ENCODE data around the gene MYO9B. TPM values are rescaled to one million over a fixed set of nuclear protein-coding genes. Genes with fewer than 3 reads are reported as not detected.

The MYO9B gene
- total and polyA plus RNA-seq, 9 of the 15 experiments (the other 6 are each of a cell fraction or from before 2014, with no cell fraction given) = 2.4 to 77.6 (median 23.0) TPM

DNA sequence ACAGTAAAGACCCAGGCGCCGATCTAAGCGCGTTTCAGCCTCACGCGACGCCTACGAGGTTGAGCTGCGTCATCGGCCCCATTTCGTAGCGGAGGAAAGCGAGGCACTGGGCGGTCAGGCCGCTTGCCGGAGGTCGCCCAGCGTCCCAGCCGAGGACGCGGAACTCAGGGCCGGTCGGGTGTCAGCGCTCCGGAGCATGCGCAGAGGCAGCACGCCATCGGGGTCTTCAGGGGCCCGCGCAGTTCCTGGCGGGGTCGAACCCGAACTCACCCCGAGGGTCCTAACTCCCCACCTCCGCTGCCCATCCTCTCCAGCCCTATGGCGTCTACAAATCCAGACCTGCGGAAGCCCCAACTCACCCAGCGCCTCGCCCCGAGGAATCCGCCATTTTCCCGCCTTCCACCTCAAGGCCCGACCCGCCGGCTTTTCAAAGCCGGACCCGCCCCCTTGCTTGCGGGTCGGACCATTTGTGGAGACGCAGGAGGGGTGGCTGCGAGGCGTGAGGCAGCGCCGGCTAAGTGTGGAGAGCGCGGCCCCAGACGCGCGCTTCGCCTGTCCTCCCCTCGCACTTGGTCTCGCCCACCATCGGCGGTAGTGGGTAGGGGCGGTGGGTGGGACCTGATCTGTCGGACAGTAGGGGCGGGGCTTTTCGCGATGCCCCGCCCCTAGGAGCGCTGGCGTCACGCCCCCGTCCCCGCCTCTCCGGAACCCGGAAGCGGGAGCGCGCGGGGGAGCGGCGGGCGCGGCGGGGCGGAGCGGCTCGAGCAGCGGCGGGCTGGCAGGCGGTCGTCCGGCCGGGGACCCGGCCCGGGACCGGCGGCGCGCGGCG lies at the start of gene MYO9B, which contains the start of gene HAUS8 (continued):
- TF ChIP-seq, protein P1, sequence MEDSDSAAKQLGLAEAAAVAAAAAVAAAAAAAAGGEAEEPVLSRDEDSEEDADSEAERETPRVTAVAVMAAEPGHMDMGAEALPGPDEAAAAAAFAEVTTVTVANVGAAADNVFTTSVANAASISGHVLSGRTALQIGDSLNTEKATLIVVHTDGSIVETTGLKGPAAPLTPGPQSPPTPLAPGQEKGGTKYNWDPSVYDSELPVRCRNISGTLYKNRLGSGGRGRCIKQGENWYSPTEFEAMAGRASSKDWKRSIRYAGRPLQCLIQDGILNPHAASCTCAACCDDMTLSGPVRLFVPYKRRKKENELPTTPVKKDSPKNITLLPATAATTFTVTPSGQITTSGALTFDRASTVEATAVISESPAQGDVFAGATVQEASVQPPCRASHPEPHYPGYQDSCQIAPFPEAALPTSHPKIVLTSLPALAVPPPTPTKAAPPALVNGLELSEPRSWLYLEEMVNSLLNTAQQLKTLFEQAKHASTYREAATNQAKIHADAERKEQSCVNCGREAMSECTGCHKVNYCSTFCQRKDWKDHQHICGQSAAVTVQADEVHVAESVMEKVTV (CRISPR knock-in tag; IDR thresholded peaks at IDR 0.05) = no peak
- TF ChIP-seq, protein P2, sequence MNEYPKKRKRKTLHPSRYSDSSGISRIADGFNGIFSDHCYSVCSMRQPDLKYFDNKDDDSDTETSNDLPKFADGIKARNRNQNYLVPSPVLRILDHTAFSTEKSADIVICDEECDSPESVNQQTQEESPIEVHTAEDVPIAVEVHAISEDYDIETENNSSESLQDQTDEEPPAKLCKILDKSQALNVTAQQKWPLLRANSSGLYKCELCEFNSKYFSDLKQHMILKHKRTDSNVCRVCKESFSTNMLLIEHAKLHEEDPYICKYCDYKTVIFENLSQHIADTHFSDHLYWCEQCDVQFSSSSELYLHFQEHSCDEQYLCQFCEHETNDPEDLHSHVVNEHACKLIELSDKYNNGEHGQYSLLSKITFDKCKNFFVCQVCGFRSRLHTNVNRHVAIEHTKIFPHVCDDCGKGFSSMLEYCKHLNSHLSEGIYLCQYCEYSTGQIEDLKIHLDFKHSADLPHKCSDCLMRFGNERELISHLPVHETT (CRISPR knock-in tag; conservative IDR thresholded peaks at IDR 0.05 in 1 of 2, IDR thresholded peaks at IDR 0.05 in 1 of 2) = peak in 1 of 2 experiments; percentile 94; a peak in 2 of 4 replicates
- peak; percentile 51; the same call in 1 of the 2 replicates for TF ChIP-seq NFE2 (IDR thresholded peaks at IDR 0.05; ENCODE audit: low read depth)
- TF ChIP-seq, protein P3, sequence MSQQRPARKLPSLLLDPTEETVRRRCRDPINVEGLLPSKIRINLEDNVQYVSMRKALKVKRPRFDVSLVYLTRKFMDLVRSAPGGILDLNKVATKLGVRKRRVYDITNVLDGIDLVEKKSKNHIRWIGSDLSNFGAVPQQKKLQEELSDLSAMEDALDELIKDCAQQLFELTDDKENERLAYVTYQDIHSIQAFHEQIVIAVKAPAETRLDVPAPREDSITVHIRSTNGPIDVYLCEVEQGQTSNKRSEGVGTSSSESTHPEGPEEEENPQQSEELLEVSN (IDR thresholded peaks at IDR 0.05; ENCODE audit: borderline replicate concordance in 1 of 2, extremely low read depth in 1 of 2, insufficient read depth in 1 of 2, insufficient read length in 1 of 2, low read depth in 1 of 2, low read length in 1 of 2, poor library complexity in 1 of 2, severe bottlenecking in 1 of 2) = peak; percentile 92 to 95
- TF ChIP-seq, protein P4, sequence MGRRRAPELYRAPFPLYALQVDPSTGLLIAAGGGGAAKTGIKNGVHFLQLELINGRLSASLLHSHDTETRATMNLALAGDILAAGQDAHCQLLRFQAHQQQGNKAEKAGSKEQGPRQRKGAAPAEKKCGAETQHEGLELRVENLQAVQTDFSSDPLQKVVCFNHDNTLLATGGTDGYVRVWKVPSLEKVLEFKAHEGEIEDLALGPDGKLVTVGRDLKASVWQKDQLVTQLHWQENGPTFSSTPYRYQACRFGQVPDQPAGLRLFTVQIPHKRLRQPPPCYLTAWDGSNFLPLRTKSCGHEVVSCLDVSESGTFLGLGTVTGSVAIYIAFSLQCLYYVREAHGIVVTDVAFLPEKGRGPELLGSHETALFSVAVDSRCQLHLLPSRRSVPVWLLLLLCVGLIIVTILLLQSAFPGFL (CRISPR knock-in tag; IDR thresholded peaks at IDR 0.05) = 0 out of 2 replicates have a peak, but pooled peaks have one; percentile 27
- TF ChIP-seq SREBF1 (IDR thresholded peaks at IDR 0.05; ENCODE audit: borderline replicate concordance, low read depth, low read length) = peak; percentile 98
- peak; percentile 98 for TF ChIP-seq KLF13 (tag; IDR thresholded peaks at IDR 0.05; ENCODE audit: borderline replicate concordance, low read depth)
- TF ChIP-seq, protein P5, sequence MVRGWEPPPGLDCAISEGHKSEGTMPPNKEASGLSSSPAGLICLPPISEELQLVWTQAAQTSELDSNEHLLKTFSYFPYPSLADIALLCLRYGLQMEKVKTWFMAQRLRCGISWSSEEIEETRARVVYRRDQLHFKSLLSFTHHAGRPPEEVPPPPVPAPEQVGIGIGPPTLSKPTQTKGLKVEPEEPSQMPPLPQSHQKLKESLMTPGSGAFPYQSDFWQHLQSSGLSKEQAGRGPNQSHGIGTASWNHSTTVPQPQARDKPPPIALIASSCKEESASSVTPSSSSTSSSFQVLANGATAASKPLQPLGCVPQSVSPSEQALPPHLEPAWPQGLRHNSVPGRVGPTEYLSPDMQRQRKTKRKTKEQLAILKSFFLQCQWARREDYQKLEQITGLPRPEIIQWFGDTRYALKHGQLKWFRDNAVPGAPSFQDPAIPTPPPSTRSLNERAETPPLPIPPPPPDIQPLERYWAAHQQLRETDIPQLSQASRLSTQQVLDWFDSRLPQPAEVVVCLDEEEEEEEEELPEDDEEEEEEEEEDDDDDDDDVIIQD (CRISPR knock-in tag; IDR thresholded peaks at IDR 0.05) = no peak
- peak; percentile 91 for TF ChIP-seq SAP30 (IDR thresholded peaks at IDR 0.05; ENCODE audit: borderline replicate concordance, insufficient read depth, low read depth, low read length, poor library complexity, severe bottlenecking)
- TF ChIP-seq MTA3 (IDR thresholded peaks at IDR 0.05; ENCODE audit: borderline replicate concordance) = peak; percentile 91; the same call in 1 of the 2 replicates
- peak; percentile 83 for TF ChIP-seq ZBTB7A (IDR thresholded peaks at IDR 0.05; ENCODE audit: borderline replicate concordance, control insufficient read depth, low read depth, low read length)
- TF ChIP-seq POLR2B (IDR thresholded peaks at IDR 0.05; ENCODE audit: low read depth, partially characterized antibody) = peak; percentile 96
- peak; percentile 99 for TF ChIP-seq TAF7 (tag; IDR thresholded peaks at IDR 0.05)
- peak; percentile 81 for TF ChIP-seq CREB1 (IDR thresholded peaks at IDR 0.05)
- peak; percentile 88 for TF ChIP-seq CREB1 (CRISPR knock-in tag; IDR thresholded peaks at IDR 0.05)
- 0 out of 2 replicates have a peak, but pooled peaks have one; percentile 32 for TF ChIP-seq GATAD2A (IDR thresholded peaks at IDR 0.05)
- TF ChIP-seq HLTF (IDR thresholded peaks at IDR 0.05) = 0 out of 2 replicates have a peak, but pooled peaks have one; percentile 44
- TF ChIP-seq EP300 (IDR thresholded peaks at IDR 0.05; ENCODE audit: low read length) = peak; percentile 7; the same call in 1 of the 2 replicates
- TF ChIP-seq ZNF263 (CRISPR knock-in tag; IDR thresholded peaks at IDR 0.05; ENCODE audit: borderline replicate concordance) = peak; percentile 48; the same call in 1 of the 2 replicates
